Activated CD8-positive, alpha-beta T cell treated with anti-CD3 and anti-CD28 coated beads, Interleukin-2, amount 10 ng/mL, durations not matched to agents 7 days and 5 days (primary cell): ENCODE results near the gene RIOK3. TPM values are rescaled to one million over a fixed set of nuclear protein-coding genes. Genes with fewer than 3 reads are reported as not detected.

Source experiments
- ATAC-seq: fragments of 150-1000 bp; cut with Tn5 transposase; one replicate; pipeline ENCODE4 v1.10.0; 2021; ENCODE audit warnings: moderate library complexity
- CTCF ChIA-PET: fragments of 350-600 bp; sonication (Branson Sonifier 250); formaldehyde crosslinking; loops from one replicate; lab custom pipeline; 2021; ENCODE audit warnings: antibody characterized with exemption; lab: Charles Lee
- POLR2A ChIA-PET: fragments of 350-600 bp; sonication (Branson Sonifier 250); formaldehyde crosslinking; loops from one replicate; lab custom pipeline; 2021; ENCODE audit warnings: antibody characterized with exemption; lab: Charles Lee
- DNase-seq: peaks from one replicate; pipeline ENCODE4 v3.0.0-alpha.2; 2020
- H3K27ac Mint-ChIP-seq: one replicate; pipeline ENCODE4 v1.8.0; 2021; ENCODE audit warnings: mild to moderate bottlenecking, mixed read lengths
- H3K27me3 Mint-ChIP-seq: one replicate; pipeline ENCODE4 v1.8.0; 2021; ENCODE audit warnings: low read depth, mixed read lengths
- H3K36me3 Mint-ChIP-seq: one replicate; pipeline ENCODE4 v1.8.0; 2021; ENCODE audit warnings: low read depth, mixed read lengths
- H3K4me1 Mint-ChIP-seq: one replicate; pipeline ENCODE4 v1.8.0; 2021; ENCODE audit warnings: low read depth, mixed read lengths
- H3K4me3 Mint-ChIP-seq: one replicate; pipeline ENCODE4 v1.8.0; 2021; ENCODE audit warnings: mild to moderate bottlenecking, mixed read lengths
- H3K9me3 Mint-ChIP-seq: one replicate; pipeline ENCODE4 v1.8.0; 2022; ENCODE audit warnings: mixed read lengths; ENCODE audit not compliant: insufficient read depth
- total RNA-seq, 2 experiments: library from RNA; stranded (reverse); gene quantifications; one replicate each; pipeline ENCODE4 v1.2.3, GENCODE V29; 2021

Gene RIOK3
- total RNA-seq, 2 experiments from 2014 or later: 53.6 to 69.3 TPM

GRCh38 chr18:23452347-23452727 is 750 bp upstream of the RIOK3 start:
- H3K4me3 Mint-ChIP-seq: peak overlapping the region; percentile 99
- CTCF ChIA-PET: interaction anchor here (0.6 to 3.1 kb wide), 4 partner anchors 10 to 604 kb away, joined by 3 to 16 read pairs (median 4); no protein-coding TSS in a partner anchor
- H3K36me3 Mint-ChIP-seq: peaks cover 23% of the 10 kb centered on the region
- POLR2A ChIA-PET: interaction anchor here (1.0 to 2.1 kb wide), 2 partner anchors 19 to 123 kb away, joined by 3 to 5 read pairs; no protein-coding TSS in a partner anchor
- peaks cover 33% of the 10 kb centered on the region for H3K4me1 Mint-ChIP-seq
- peak overlapping the region; percentile 82 for H3K27ac Mint-ChIP-seq
- no peaks in the 10 kb centered on the region for H3K9me3 Mint-ChIP-seq
- DNase-seq: no peak
- no peak for ATAC-seq
- peaks cover 4% of the 10 kb centered on the region for H3K27me3 Mint-ChIP-seq

GRCh38 chr18:23453680-23454058 is 582 bp downstream of the RIOK3 start:
- Mint-ChIP-seq H3K27me3 (no peaks in the 10 kb centered on the region), H3K4me1 (peaks cover 43% of the 10 kb centered on the region), H3K9me3 (no peaks in the 10 kb centered on the region), H3K27ac (peak overlapping the region; percentile 82), H3K4me3 (peak overlapping the region; percentile 99), H3K36me3 (peaks cover 30% of the 10 kb centered on the region)
- ATAC-seq (peak; percentile 40), DNase-seq (peak; percentile 27)
- POLR2A ChIA-PET: interaction anchor here (0.6 to 2.1 kb wide), 11 partner anchors 10 to 475 kb away, joined by 3 to 12 read pairs (median 3); no protein-coding TSS in a partner anchor
- CTCF ChIA-PET: interaction anchor here (1.0 to 3.1 kb wide), 10 partner anchors 9 to 425 kb away, joined by 3 to 16 read pairs (median 6); no protein-coding TSS in a partner anchor

- Mint-ChIP-seq H3K27ac (no peak overlapping the region), H3K27me3 (no peaks in the 10 kb centered on the region), H3K4me1 (peaks cover 51% of the 10 kb centered on the region), H3K4me3 (no peak overlapping the region), H3K36me3 (peaks cover 39% of the 10 kb centered on the region), H3K9me3 (no peaks in the 10 kb centered on the region)
- no peak for ATAC-seq
- ChIA-PET POLR2A (no interaction called here), CTCF (interaction anchor here (1.0 kb wide), 1 partner anchor 41 kb away, joined by 3 read pairs; no protein-coding TSS in a partner anchor)
- no peak for DNase-seq
Observed at GRCh38 chr18:23456835-23457234, 3.7 kb downstream of the RIOK3 start.

GRCh38 chr18:23458830-23459529 is 5.9 kb downstream of the RIOK3 start:
- ATAC-seq (no peak), DNase-seq (no peak)
- H3K4me1 Mint-ChIP-seq: peaks cover 40% of the 10 kb centered on the region
- H3K27me3 Mint-ChIP-seq: no peaks in the 10 kb centered on the region
- H3K27ac Mint-ChIP-seq: peak overlapping the region; percentile 4
- CTCF ChIA-PET: no interaction called here
- no peaks in the 10 kb centered on the region for H3K9me3 Mint-ChIP-seq
- POLR2A ChIA-PET: no interaction called here
- H3K36me3 Mint-ChIP-seq: peaks cover 54% of the 10 kb centered on the region
- no peak overlapping the region for H3K4me3 Mint-ChIP-seq

- DNase-seq (no peak), ATAC-seq (no peak)
- no peaks in the 10 kb centered on the region for H3K27me3 Mint-ChIP-seq
- CTCF ChIA-PET: interaction anchor here (1.2 kb wide), 1 partner anchor 39 kb away, joined by 4 read pairs; no protein-coding TSS in a partner anchor
- H3K4me1 Mint-ChIP-seq: peaks cover 35% of the 10 kb centered on the region
- H3K4me3 Mint-ChIP-seq: no peak overlapping the region
- POLR2A ChIA-PET: interaction anchor here (1.0 kb wide), 1 partner anchor 28 kb away, joined by 4 read pairs; no protein-coding TSS in a partner anchor
- H3K9me3 Mint-ChIP-seq: no peaks in the 10 kb centered on the region
- H3K27ac Mint-ChIP-seq: no peak overlapping the region
- peaks cover 54% of the 10 kb centered on the region for H3K36me3 Mint-ChIP-seq
Observed at GRCh38 chr18:23459530-23459921, 6.4 kb downstream of the RIOK3 start.

- CTCF ChIA-PET: interaction anchor here (1.2 kb wide), 1 partner anchor 38 kb away, joined by 4 read pairs; no protein-coding TSS in a partner anchor
Observed at GRCh38 chr18:23460285-23461273, 7.5 kb downstream of the RIOK3 start.

GRCh38 chr18:23462876-23463275 is 9.8 kb downstream of the RIOK3 start:
- CTCF ChIA-PET: interaction anchor here (0.6 to 1.5 kb wide), 6 partner anchors 9 to 121 kb away, joined by 3 to 7 read pairs (median 4); no protein-coding TSS in a partner anchor
- POLR2A ChIA-PET: interaction anchor here (0.9 kb wide), 1 partner anchor 9 kb away, joined by 3 read pairs; no protein-coding TSS in a partner anchor
- no peak for DNase-seq

More at GRCh38 chr18:23460285-23461273, 7.5 kb downstream of the RIOK3 start:
- no peak for ATAC-seq
- no peak overlapping the region for H3K4me3 Mint-ChIP-seq
- no peaks in the 10 kb centered on the region for H3K9me3 Mint-ChIP-seq
- peaks cover 54% of the 10 kb centered on the region for H3K36me3 Mint-ChIP-seq
- no peak for DNase-seq
- H3K27ac Mint-ChIP-seq: no peak overlapping the region
- H3K4me1 Mint-ChIP-seq: peaks cover 29% of the 10 kb centered on the region
- no peaks in the 10 kb centered on the region for H3K27me3 Mint-ChIP-seq
- POLR2A ChIA-PET: interaction anchor here (1.0 kb wide), 1 partner anchor 27 kb away, joined by 4 read pairs; no protein-coding TSS in a partner anchor

GRCh38 chr18:23468753-23469459 is 15.8 kb downstream of the RIOK3 start:
- no peaks in the 10 kb centered on the region for H3K4me1 Mint-ChIP-seq

More at GRCh38 chr18:23462876-23463275, 9.8 kb downstream of the RIOK3 start:
- peaks cover 22% of the 10 kb centered on the region for H3K4me1 Mint-ChIP-seq
- H3K4me3 Mint-ChIP-seq: no peak overlapping the region
- H3K27me3 Mint-ChIP-seq: no peaks in the 10 kb centered on the region
- H3K27ac Mint-ChIP-seq: no peak overlapping the region
- no peaks in the 10 kb centered on the region for H3K9me3 Mint-ChIP-seq
- peaks cover 52% of the 10 kb centered on the region for H3K36me3 Mint-ChIP-seq
- no peak for ATAC-seq

GRCh38 chr18:23470620-23471387 is 17.7 kb downstream of the RIOK3 start:
- no peak for DNase-seq
- H3K9me3 Mint-ChIP-seq: no peaks in the 10 kb centered on the region
- no peak overlapping the region for H3K4me3 Mint-ChIP-seq
- ATAC-seq: no peak
- POLR2A ChIA-PET: interaction anchor here (1.4 kb wide), 1 partner anchor 18 kb away, joined by 5 read pairs; the partner anchor contains the start of gene RIOK3
- CTCF ChIA-PET: interaction anchor here (1.5 to 1.7 kb wide), 2 partner anchors 28 to 658 kb away, joined by 4 to 8 read pairs; no protein-coding TSS in a partner anchor
- H3K36me3 Mint-ChIP-seq: peaks cover 38% of the 10 kb centered on the region
- H3K4me1 Mint-ChIP-seq: no peaks in the 10 kb centered on the region
- H3K27me3 Mint-ChIP-seq: no peaks in the 10 kb centered on the region
- no peak overlapping the region for H3K27ac Mint-ChIP-seq

More at GRCh38 chr18:23468753-23469459, 15.8 kb downstream of the RIOK3 start:
- DNase-seq: no peak
- no peaks in the 10 kb centered on the region for H3K9me3 Mint-ChIP-seq
- H3K4me3 Mint-ChIP-seq: no peak overlapping the region
- H3K36me3 Mint-ChIP-seq: peaks cover 38% of the 10 kb centered on the region
- H3K27me3 Mint-ChIP-seq: no peaks in the 10 kb centered on the region
- POLR2A ChIA-PET: no interaction called here
- CTCF ChIA-PET: no interaction called here
- no peak overlapping the region for H3K27ac Mint-ChIP-seq
- ATAC-seq: no peak

- no peaks in the 10 kb centered on the region for H3K4me1 Mint-ChIP-seq
- no peaks in the 10 kb centered on the region for H3K9me3 Mint-ChIP-seq
- H3K27ac Mint-ChIP-seq: no peak overlapping the region
- H3K27me3 Mint-ChIP-seq: no peaks in the 10 kb centered on the region
- H3K4me3 Mint-ChIP-seq: no peak overlapping the region
- POLR2A ChIA-PET: interaction anchor here (1.4 kb wide), 1 partner anchor 18 kb away, joined by 5 read pairs; the partner anchor contains the start of gene RIOK3
- ATAC-seq: no peak
- CTCF ChIA-PET: interaction anchor here (1.1 to 1.7 kb wide), 3 partner anchors 13 to 658 kb away, joined by 3 to 8 read pairs (median 4); no protein-coding TSS in a partner anchor
- DNase-seq: no peak
- peaks cover 40% of the 10 kb centered on the region for H3K36me3 Mint-ChIP-seq
Observed at GRCh38 chr18:23471486-23471885, 18.4 kb downstream of the RIOK3 start.
